Measurements from ENCODE around the gene DNAAF8.

GRCh38 chr16:4713663-4714501, 20.5 kb upstream of the DNAAF8 start:
- TF ChIP-seq POLR2AphosphoS5 (IDR thresholded peaks at IDR 0.05) (no peak), RAD21 (conservative IDR thresholded peaks at IDR 0.05) (no peak)
- TF ChIP-seq, protein P1, sequence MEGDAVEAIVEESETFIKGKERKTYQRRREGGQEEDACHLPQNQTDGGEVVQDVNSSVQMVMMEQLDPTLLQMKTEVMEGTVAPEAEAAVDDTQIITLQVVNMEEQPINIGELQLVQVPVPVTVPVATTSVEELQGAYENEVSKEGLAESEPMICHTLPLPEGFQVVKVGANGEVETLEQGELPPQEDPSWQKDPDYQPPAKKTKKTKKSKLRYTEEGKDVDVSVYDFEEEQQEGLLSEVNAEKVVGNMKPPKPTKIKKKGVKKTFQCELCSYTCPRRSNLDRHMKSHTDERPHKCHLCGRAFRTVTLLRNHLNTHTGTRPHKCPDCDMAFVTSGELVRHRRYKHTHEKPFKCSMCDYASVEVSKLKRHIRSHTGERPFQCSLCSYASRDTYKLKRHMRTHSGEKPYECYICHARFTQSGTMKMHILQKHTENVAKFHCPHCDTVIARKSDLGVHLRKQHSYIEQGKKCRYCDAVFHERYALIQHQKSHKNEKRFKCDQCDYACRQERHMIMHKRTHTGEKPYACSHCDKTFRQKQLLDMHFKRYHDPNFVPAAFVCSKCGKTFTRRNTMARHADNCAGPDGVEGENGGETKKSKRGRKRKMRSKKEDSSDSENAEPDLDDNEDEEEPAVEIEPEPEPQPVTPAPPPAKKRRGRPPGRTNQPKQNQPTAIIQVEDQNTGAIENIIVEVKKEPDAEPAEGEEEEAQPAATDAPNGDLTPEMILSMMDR (IDR thresholded peaks at IDR 0.05; ENCODE audit: poor library complexity, severe bottlenecking), result no peak
